SK-N-SH (cell line): ENCODE measurements around the gene B4GALNT4. TPM values are rescaled to one million over a fixed set of nuclear protein-coding genes. Genes with fewer than 3 reads are reported as not detected.

Source experiments
- CTCF ChIA-PET: fragments of 300-600, 350-600 bp; formaldehyde crosslinking; extraction: SDS; loops from one replicate; lab custom pipeline; 2021; lab: Yijun Ruan, JAX
- POLR2A ChIA-PET: fragments of 350-600 bp; sonication (Branson Sonifier 250); formaldehyde crosslinking; extraction: SDS; loops from one replicate; lab custom pipeline; 2020; ENCODE audit warnings: antibody characterized with exemption, inconsistent platforms; lab: Yijun Ruan, JAX
- DNase-seq: peaks from one replicate; pipeline ENCODE4 v3.0.0; 2012
- H2AFZ ChIP-seq: fragments of 200-600 bp; sonication (generic); 2 replicates; pipeline ENCODE4 v1.8.1; 2016; ENCODE audit warnings: antibody characterized with exemption, mild to moderate bottlenecking, low read depth
- H3F3A ChIP-seq: fragments of 200-600 bp; sonication (generic); replicated peaks from 2 replicates; pipeline ENCODE3; 2016; ENCODE audit warnings: antibody characterized with exemption, mild to moderate bottlenecking; ENCODE audit not compliant: insufficient read depth
- H3K27ac ChIP-seq, 2 experiments: fragments of 200-500 bp in 1 of 2; fragments of 200-600 bp in 1 of 2; sonication (Bioruptor generic) in 1 of 2; sonication (generic), shearing (Covaris generic) in 1 of 2; 2 replicates each; pipeline versions ENCODE4 v1.5.1 to v1.6.1; 2014 to 2016; ENCODE audit warnings: low read depth in 2 of 2, inconsistent platforms in 1 of 2, low read length in 1 of 2, mild to moderate bottlenecking in 1 of 2, mixed read lengths in 1 of 2
- H3K27me3 ChIP-seq: fragments of 200-600 bp; sonication (generic), shearing (Covaris generic); 2 replicates; pipeline ENCODE4 v1.6.1; 2016; ENCODE audit warnings: mixed run types; ENCODE audit not compliant: insufficient read depth
- H3K36me3 ChIP-seq, 2 experiments: fragments of 200-500 bp in 1 of 2; fragments of 200-600 bp in 1 of 2; sonication (Bioruptor generic) in 1 of 2; sonication (generic) in 1 of 2; replicated peaks in 1 of 2; 2 replicates each; pipeline versions ENCODE3 to v1.5.1; 2014 to 2016; ENCODE audit warnings: low read length in 1 of 2, mild to moderate bottlenecking in 1 of 2; ENCODE audit not compliant: insufficient read depth in 2 of 2, control insufficient read depth in 1 of 2
- H3K4me1 ChIP-seq, 2 experiments: fragments of 200-500 bp in 1 of 2; fragments of 200-600 bp in 1 of 2; sonication (Bioruptor generic) in 1 of 2; sonication (generic), shearing (Covaris generic) in 1 of 2; 2 replicates each; pipeline versions ENCODE4 v1.5.1 to v1.6.1; 2014 to 2016; ENCODE audit warnings: low read depth in 1 of 2, low read length in 1 of 2, mixed run types in 1 of 2; ENCODE audit not compliant: insufficient read depth in 2 of 2, control insufficient read depth in 1 of 2
- H3K4me2 ChIP-seq: fragments of 200-600 bp; sonication (generic), shearing (Covaris generic); 2 replicates; pipeline ENCODE4 v1.6.1; 2017; ENCODE audit warnings: mixed run types
- H3K4me3 ChIP-seq, 2 experiments: fragments of 200-500 bp in 1 of 2; fragments of 200-600 bp in 1 of 2; sonication (Bioruptor generic) in 1 of 2; sonication (generic), shearing (Covaris generic) in 1 of 2; 2 replicates each; pipeline versions ENCODE4 v1.5.1 to v1.8.1; 2014 to 2016; ENCODE audit warnings: low read depth in 2 of 2, inconsistent platforms in 1 of 2, low read length in 1 of 2, mild to moderate bottlenecking in 1 of 2, mixed read lengths in 1 of 2, moderate library complexity in 1 of 2
- H3K79me2 ChIP-seq: fragments of 200-600 bp; sonication (generic); 2 replicates; pipeline ENCODE4 v1.8.1; 2017; ENCODE audit warnings: mild to moderate bottlenecking; ENCODE audit not compliant: insufficient read depth
- H3K9ac ChIP-seq: fragments of 200-600 bp; sonication (generic); 2 replicates; pipeline ENCODE4 v1.6.1; 2017; ENCODE audit warnings: mixed run types
- H3K9me2 ChIP-seq: fragments of 200-600 bp; sonication (generic); 2 replicates; pipeline ENCODE4 v1.6.1; 2017; ENCODE audit warnings: mixed run types
- H3K9me3 ChIP-seq: fragments of 200-600 bp; sonication (generic); 2 replicates; pipeline ENCODE4 v1.6.1; 2017; ENCODE audit warnings: mixed run types, mild to moderate bottlenecking, moderate library complexity
- H4K20me1 ChIP-seq: fragments of 200-600 bp; sonication (generic); 2 replicates; pipeline ENCODE4 v1.6.1; 2017; ENCODE audit warnings: mild to moderate bottlenecking, mixed run types; ENCODE audit not compliant: insufficient read depth
- CHD2 ChIP-seq: fragments of 150-350 bp; IDR thresholded peaks from 2 replicates; pipeline ENCODE4 v1.6.1; 2018; ENCODE audit warnings: low read length; ENCODE audit not compliant: partially characterized antibody
- CTCF ChIP-seq: fragments of 200-600 bp; sonication (generic); IDR thresholded peaks from 2 replicates; pipeline ENCODE4 v1.6.1; 2017; ENCODE audit warnings: antibody characterized with exemption, mild to moderate bottlenecking, moderate library complexity
- ELF1 ChIP-seq: IDR thresholded peaks from 2 replicates; pipeline ENCODE4 v1.4.0; 2012
- EZH2phosphoT487 ChIP-seq: fragments of 200-600 bp; sonication (generic); IDR thresholded peaks from 2 replicates; pipeline ENCODE4 v1.6.1; 2017; ENCODE audit warnings: low read depth, mixed run types, mild to moderate bottlenecking, antibody characterized with exemption, moderate library complexity, borderline replicate concordance
- FOSL2 ChIP-seq: IDR thresholded peaks from 2 replicates; pipeline ENCODE4 v1.4.0; 2012; ENCODE audit warnings: low read depth, mild to moderate bottlenecking, moderate library complexity, borderline replicate concordance
- FOXJ3 ChIP-seq: sonication (generic); formaldehyde crosslinking; IDR thresholded peaks from 2 replicates; pipeline ENCODE4 v1.5.1; 2020; ENCODE audit warnings: mild to moderate bottlenecking, missing genetic modification reagents
- FOXM1 ChIP-seq: IDR thresholded peaks from 2 replicates; pipeline ENCODE4 v1.4.0; 2012; ENCODE audit warnings: low read depth, mild to moderate bottlenecking
- GATA2 ChIP-seq: sonication (generic); formaldehyde crosslinking; IDR thresholded peaks from 2 replicates; pipeline ENCODE4 v1.5.0; 2020; ENCODE audit warnings: mild to moderate bottlenecking, missing genetic modification reagents
- JUND ChIP-seq: IDR thresholded peaks from 2 replicates; pipeline ENCODE4 v1.4.0; 2012
- MEF2A ChIP-seq: IDR thresholded peaks from 2 replicates; pipeline ENCODE4 v1.4.0; 2012; ENCODE audit warnings: low read depth, borderline replicate concordance
- MXI1 ChIP-seq: IDR thresholded peaks from 2 replicates; pipeline ENCODE4 v1.6.1; 2012; ENCODE audit warnings: mild to moderate bottlenecking, low read depth, low read length, improper control_type of control experiment
- NRF1 ChIP-seq: IDR thresholded peaks from 2 replicates; pipeline ENCODE4 v1.6.1; 2012; ENCODE audit warnings: low read depth, mild to moderate bottlenecking, low read length
- RAD21 ChIP-seq: IDR thresholded peaks from 2 replicates; pipeline ENCODE4 v1.6.1; 2012; ENCODE audit warnings: mild to moderate bottlenecking, low read length
- REST ChIP-seq: IDR thresholded peaks from 2 replicates; pipeline ENCODE4 v1.6.1; 2012; ENCODE audit warnings: mild to moderate bottlenecking, low read depth, low read length, moderate library complexity
- RFX5 ChIP-seq: IDR thresholded peaks from 2 replicates; pipeline ENCODE4 v1.6.1; 2012; ENCODE audit warnings: mild to moderate bottlenecking, improper control_type of control experiment, low read length
- TAF1 ChIP-seq: IDR thresholded peaks from 2 replicates; pipeline ENCODE4 v1.6.1; 2012; ENCODE audit warnings: low read depth, mild to moderate bottlenecking, low read length, moderate library complexity, borderline replicate concordance
- USF2 ChIP-seq: fragments of 150-350 bp; IDR thresholded peaks from 2 replicates; pipeline ENCODE4 v1.6.1; 2017; ENCODE audit warnings: antibody characterized with exemption, low read length, low read depth, borderline replicate concordance
- YY1 ChIP-seq: IDR thresholded peaks from 2 replicates; pipeline ENCODE4 v1.4.0; 2012; ENCODE audit warnings: low read depth, mild to moderate bottlenecking
- ZBTB33 ChIP-seq: IDR thresholded peaks from 2 replicates; pipeline ENCODE4 v1.4.0; 2012; ENCODE audit warnings: low read depth, borderline replicate concordance
- WGBS: methylation state at CpG from one replicate; pipeline ENCODE4 v1.1.6; 2017; ENCODE audit warnings: low lambda C conversion rate; 5-methylcytosine and 5-hydroxymethylcytosine counted together
- polyA plus RNA-seq, 3 experiments: library from polyadenylated mRNA; depleted of rRNA; stranded (reverse); fragments of >200 nt; gene quantifications; 2 replicates each; pipeline ENCODE4 v1.2.3, GENCODE V29; 2012

The B4GALNT4 gene
- polyA plus RNA-seq, 1 of the 3 experiments (the other 2 are of a cell fraction), result 66.7 TPM

GRCh38 chr11:331358-332060 is 37.8 kb upstream of the B4GALNT4 start:
- H3K36me3 ChIP-seq, result no peaks in the 10 kb centered on the region
- H3K79me2 ChIP-seq, result no peaks in the 10 kb centered on the region
- no peak overlapping the region for H3K27ac ChIP-seq
- H3K4me2 ChIP-seq, result no peak overlapping the region
- H3K27me3 ChIP-seq, result no peaks in the 10 kb centered on the region
- H2AFZ ChIP-seq, result no peak overlapping the region
- no peaks in the 10 kb centered on the region for H4K20me1 ChIP-seq
- no peaks in the 10 kb centered on the region for H3K9me3 ChIP-seq
- no peak overlapping the region for H3K4me3 ChIP-seq
- H3K9me2 ChIP-seq, result no peaks in the 10 kb centered on the region
- no peak for DNase-seq
- CTCF ChIA-PET, result no interaction called here
- POLR2A ChIA-PET, result no interaction called here
- H3K4me1 ChIP-seq, result no peaks in the 10 kb centered on the region; a peak in 1 of 4 replicates
- 73% methylated on average over 16 of the region's 19 CpGs for WGBS
- H3K9ac ChIP-seq, result no peak overlapping the region
- TF ChIP-seq TAF1, result no peak
- TF ChIP-seq CTCF, result no peak
- TF ChIP-seq RFX5, result no peak
- no peak for TF ChIP-seq FOXJ3 (CRISPR knock-in tag)
- no peak for TF ChIP-seq FOXM1
- TF ChIP-seq MXI1, result no peak
- no peak for TF ChIP-seq REST
- no peak for TF ChIP-seq ZBTB33
- TF ChIP-seq FOSL2, result no peak
- no peak for TF ChIP-seq EZH2phosphoT487
- no peak for TF ChIP-seq NRF1
- TF ChIP-seq RAD21, result no peak
- TF ChIP-seq ELF1, result no peak
- TF ChIP-seq JUND, result no peak
- TF ChIP-seq YY1, result no peak
- no peak for TF ChIP-seq CHD2
- no peak for TF ChIP-seq GATA2 (CRISPR knock-in tag)
- no peak for TF ChIP-seq USF2
- no peak for TF ChIP-seq MEF2A
- H3F3A ChIP-seq, result no peaks in the 10 kb centered on the region
